Head of caudate nucleus (tissue), 42 donors: ENCODE results near the gene GOSR2.
"Not testable (repeated sequence)": the region's sequence is repeated elsewhere in the genome, so short reads cannot be mapped to it uniquely, and the experiment has no call there.

Source experiments
- DNase-seq, 42 donors: peaks; one replicate each; pipeline versions ENCODE4 v3.0.0 to v3.0.0-alpha.2; 2020 to 2021; ENCODE audit warnings: mixed read lengths in 7 of 42
- intact Hi-C: fragments of 100-400 bp; cut with DNase I; formaldehyde crosslinking; loops from one replicate; pipeline ENCODE4 v1.15.0; 2022

The GOSR2 gene

GRCh38 chr17:46977750-46978488, 55.0 kb downstream of the GOSR2 start:
- peak in 8 of 42 donors; percentile 9 to 63 (median 46) for DNase-seq
- intact Hi-C loops: no loop called here

- intact Hi-C loops: no loop called here
- DNase-seq: peak in 2 of 42 donors; percentile 23 to 48
Observed at GRCh38 chr17:46978489-46979146, 55.7 kb downstream of the GOSR2 start.

- DNase-seq: peak in 38 of 42 donors; percentile 35 to 83 (median 68)
Observed at GRCh38 chr17:46979147-46979863, 56.3 kb downstream of the GOSR2 start, which contains the start of gene RPRML. RPRML (minus strand) TSS chr17:46979253; CDS start chr17:46979007, 246 bp downstream.

GRCh38 chr17:46982577-46982976, 59.6 kb downstream of the GOSR2 start:
- no peak for DNase-seq
- intact Hi-C loops: no loop called here

More at GRCh38 chr17:46979147-46979863, 56.3 kb downstream of the GOSR2 start, which contains the start of gene RPRML:
- intact Hi-C loops: no loop called here

GRCh38 chr17:46983782-46984181, 60.8 kb downstream of the GOSR2 start:
- intact Hi-C loops: no loop called here

GRCh38 chr17:46984341-46984740, 61.4 kb downstream of the GOSR2 start:
- DNase-seq: no peak

More at GRCh38 chr17:46983782-46984181, 60.8 kb downstream of the GOSR2 start:
- no peak for DNase-seq

GRCh38 chr17:46984892-46985291, 61.9 kb downstream of the GOSR2 start:
- DNase-seq: no peak
- intact Hi-C loops: no loop called here

More at GRCh38 chr17:46984341-46984740, 61.4 kb downstream of the GOSR2 start:
- intact Hi-C loops: no loop called here

- intact Hi-C loops: no loop called here
- no peak for DNase-seq
Observed at GRCh38 chr17:46986366-46986765, 63.4 kb downstream of the GOSR2 start.

- DNase-seq, intact Hi-C loops: not testable (repeated sequence)
Observed at GRCh38 chr17:46987927-46988326, 65.0 kb downstream of the GOSR2 start.

GRCh38 chr17:46989637-46990431, 66.9 kb downstream of the GOSR2 start:
- no peak for DNase-seq
- intact Hi-C loops: no loop called here

GRCh38 chr17:46991617-46992016, 68.7 kb downstream of the GOSR2 start:
- no peak for DNase-seq

More at GRCh38 chr17:46991617-46992016, 68.7 kb downstream of the GOSR2 start:
- intact Hi-C loops: no loop called here
